HEK293 (cell line): ENCODE data around the gene AMBRA1.
A peak's percentile ranks its signal among the peaks of the same experiment; 100 is the strongest.

Source experiments
- CTCF ChIA-PET: fragments of 350-600 bp; formaldehyde crosslinking; extraction: SDS; loops from one replicate; lab custom pipeline; 2021; ENCODE audit warnings: antibody characterized with exemption; lab: Yijun Ruan, JAX
- POLR2A ChIA-PET: fragments of 300-600 bp; formaldehyde crosslinking; extraction: SDS; loops from one replicate; lab custom pipeline; 2020; ENCODE audit warnings: antibody characterized with exemption, inconsistent platforms; lab: Yijun Ruan, JAX
- H3K27ac ChIP-seq: fragments of 200-500 bp; sonication (Bioruptor generic); 2 replicates; pipeline ENCODE4 v1.5.1; 2014; ENCODE audit warnings: low read depth, low read length, control low read depth, inconsistent platforms; ENCODE audit errors: extremely low read depth
- H3K36me3 ChIP-seq, 2 experiments: fragments of 200-500 bp in 1 of 2; sonication (Bioruptor generic) in 1 of 2; 1 replicate in 1 of 2; 2 replicates in 1 of 2; pipeline ENCODE4 v1.5.1; 2014 to 2017; ENCODE audit warnings: inconsistent platforms in 2 of 2, low read length in 2 of 2; ENCODE audit not compliant: control insufficient read depth in 2 of 2, insufficient read depth in 1 of 2
- H3K4me1 ChIP-seq: fragments of 200-500 bp; sonication (Bioruptor generic); 2 replicates; pipeline ENCODE4 v1.5.1; 2014; ENCODE audit warnings: mild to moderate bottlenecking, low read length, inconsistent platforms; ENCODE audit not compliant: control insufficient read depth, insufficient read depth
- H3K4me3 ChIP-seq: 2 replicates; pipeline ENCODE4 v1.5.1; 2011; ENCODE audit warnings: low read depth, mild to moderate bottlenecking, control low read depth, low read length, moderate library complexity
- H3K9me3 ChIP-seq: fragments of 200-500 bp; sonication (Bioruptor generic); 2 replicates; pipeline ENCODE4 v1.5.1; 2014; ENCODE audit warnings: low read depth, low read length, inconsistent platforms; ENCODE audit not compliant: control insufficient read depth, insufficient read depth
- KLF10 ChIP-seq: fragments of 450-650 bp; IDR thresholded peaks from 2 replicates; pipeline ENCODE4 v1.5.1; 2018; ENCODE audit warnings: missing biosample characterization, mild to moderate bottlenecking, missing genetic modification characterization
- KLF8 ChIP-seq: fragments of 450-650 bp; formaldehyde crosslinking; IDR thresholded peaks from 2 replicates; pipeline ENCODE4 v1.5.1; 2016; ENCODE audit warnings: missing biosample characterization, missing genetic modification characterization
- MEIS1 ChIP-seq: sonication (generic); formaldehyde crosslinking; IDR thresholded peaks from 2 replicates; pipeline ENCODE4 v1.8.1; 2022; ENCODE audit warnings: missing genetic modification reagents, mild to moderate bottlenecking, borderline replicate concordance
- PRDM1 ChIP-seq: fragments of 450-650 bp; formaldehyde crosslinking; IDR thresholded peaks from 2 replicates; pipeline ENCODE4; 2016; ENCODE audit warnings: missing biosample characterization, missing genetic modification characterization
- SP7 ChIP-seq: fragments of 450-650 bp; formaldehyde crosslinking; IDR thresholded peaks from 2 replicates; pipeline ENCODE4 v1.5.1; 2016; ENCODE audit warnings: missing biosample characterization, missing genetic modification characterization
- ZEB2 ChIP-seq: fragments of 450-650 bp; formaldehyde crosslinking; IDR thresholded peaks from 2 replicates; pipeline ENCODE4 v1.5.1; 2016; ENCODE audit warnings: missing biosample characterization, missing genetic modification characterization
- ZNF354C ChIP-seq: fragments of 450-650 bp; formaldehyde crosslinking; IDR thresholded peaks from 2 replicates; pipeline ENCODE4 v1.5.1; 2016; ENCODE audit warnings: missing biosample characterization, missing genetic modification characterization, low read depth, borderline replicate concordance
- ZNF404 ChIP-seq: fragments of 450-650 bp; formaldehyde crosslinking; IDR thresholded peaks from 2 replicates; pipeline ENCODE4 v1.5.1; 2017; ENCODE audit warnings: missing biosample characterization, missing genetic modification characterization
- ZNF426 ChIP-seq: fragments of 450-650 bp; formaldehyde crosslinking; IDR thresholded peaks from 2 replicates; pipeline ENCODE4 v1.5.1; 2017; ENCODE audit warnings: missing biosample characterization, missing genetic modification characterization, mild to moderate bottlenecking, inconsistent platforms, moderate library complexity
- ZNF514 ChIP-seq: fragments of 450-650 bp; formaldehyde crosslinking; IDR thresholded peaks from 2 replicates; pipeline ENCODE4 v1.5.1; 2016; ENCODE audit warnings: missing biosample characterization, missing genetic modification characterization
- ZNF521 ChIP-seq: fragments of 450-650 bp; formaldehyde crosslinking; IDR thresholded peaks from 2 replicates; pipeline ENCODE4 v1.5.1; 2017; ENCODE audit warnings: missing biosample characterization, mild to moderate bottlenecking, missing genetic modification characterization
- ZNF600 ChIP-seq: fragments of 450-650 bp; formaldehyde crosslinking; IDR thresholded peaks from 2 replicates; pipeline ENCODE4 v1.5.1; 2016; ENCODE audit warnings: missing biosample characterization, missing genetic modification characterization
- ZNF623 ChIP-seq: fragments of 450-650 bp; formaldehyde crosslinking; IDR thresholded peaks from 2 replicates; pipeline ENCODE4 v1.5.1; 2016; ENCODE audit warnings: missing biosample characterization, missing genetic modification characterization
- ZNF629 ChIP-seq: fragments of 450-650 bp; formaldehyde crosslinking; IDR thresholded peaks from 2 replicates; pipeline ENCODE4 v1.5.1; 2017; ENCODE audit warnings: missing biosample characterization, missing genetic modification characterization
- TF ChIP-seq, protein P1 (sequence below): fragments of 450-650 bp; formaldehyde crosslinking; IDR thresholded peaks from 2 replicates; pipeline ENCODE4 v1.5.1; 2016; ENCODE audit warnings: missing biosample characterization, missing genetic modification characterization
- TF ChIP-seq, protein P2 (sequence below): fragments of 450-650 bp; formaldehyde crosslinking; IDR thresholded peaks from 2 replicates; pipeline ENCODE4 v1.5.1; 2016; ENCODE audit warnings: missing biosample characterization, missing genetic modification characterization
- TF ChIP-seq, protein P3 (sequence below): fragments of 450-650 bp; formaldehyde crosslinking; IDR thresholded peaks from 2 replicates; pipeline ENCODE4 v1.5.1; 2017; ENCODE audit warnings: missing biosample characterization, missing genetic modification characterization
- TF ChIP-seq, protein P4 (sequence below): fragments of 450-650 bp; formaldehyde crosslinking; IDR thresholded peaks from 2 replicates; pipeline ENCODE4 v1.5.1; 2017; ENCODE audit warnings: missing biosample characterization, missing genetic modification characterization
- TF ChIP-seq, protein P5 (sequence below): fragments of 450-650 bp; formaldehyde crosslinking; IDR thresholded peaks from 2 replicates; pipeline ENCODE4 v1.5.1; 2016; ENCODE audit warnings: missing biosample characterization, missing genetic modification characterization
- TF ChIP-seq, protein P6 (sequence below): fragments of 450-650 bp; formaldehyde crosslinking; IDR thresholded peaks from 2 replicates; pipeline ENCODE4 v1.5.1; 2016; ENCODE audit warnings: missing biosample characterization, missing genetic modification characterization

AMBRA1 gene

DNA sequence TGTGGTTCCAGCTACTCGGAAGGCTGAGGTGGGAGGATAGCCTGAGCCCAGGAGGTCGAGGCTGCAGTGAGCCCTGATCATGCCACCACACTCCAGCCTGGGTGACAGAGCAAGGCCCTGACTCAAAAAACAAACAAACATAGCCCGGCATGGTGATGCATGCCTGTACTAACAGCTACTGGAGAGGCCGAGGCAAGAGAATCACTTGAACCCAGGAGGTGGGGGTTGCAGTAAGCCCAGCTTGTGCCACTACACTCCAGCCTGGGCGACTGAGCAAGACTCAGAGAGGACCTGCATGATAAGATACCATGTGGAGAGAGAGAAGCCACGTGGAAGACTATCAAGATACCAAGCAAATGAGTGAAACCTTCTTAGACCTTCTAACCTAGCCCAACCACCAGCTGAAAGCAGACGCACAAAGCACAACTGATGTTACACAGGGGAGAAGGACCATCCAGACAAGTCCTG is 36.1 kb downstream of the AMBRA1 start (continued):
- TF ChIP-seq, protein P1, sequence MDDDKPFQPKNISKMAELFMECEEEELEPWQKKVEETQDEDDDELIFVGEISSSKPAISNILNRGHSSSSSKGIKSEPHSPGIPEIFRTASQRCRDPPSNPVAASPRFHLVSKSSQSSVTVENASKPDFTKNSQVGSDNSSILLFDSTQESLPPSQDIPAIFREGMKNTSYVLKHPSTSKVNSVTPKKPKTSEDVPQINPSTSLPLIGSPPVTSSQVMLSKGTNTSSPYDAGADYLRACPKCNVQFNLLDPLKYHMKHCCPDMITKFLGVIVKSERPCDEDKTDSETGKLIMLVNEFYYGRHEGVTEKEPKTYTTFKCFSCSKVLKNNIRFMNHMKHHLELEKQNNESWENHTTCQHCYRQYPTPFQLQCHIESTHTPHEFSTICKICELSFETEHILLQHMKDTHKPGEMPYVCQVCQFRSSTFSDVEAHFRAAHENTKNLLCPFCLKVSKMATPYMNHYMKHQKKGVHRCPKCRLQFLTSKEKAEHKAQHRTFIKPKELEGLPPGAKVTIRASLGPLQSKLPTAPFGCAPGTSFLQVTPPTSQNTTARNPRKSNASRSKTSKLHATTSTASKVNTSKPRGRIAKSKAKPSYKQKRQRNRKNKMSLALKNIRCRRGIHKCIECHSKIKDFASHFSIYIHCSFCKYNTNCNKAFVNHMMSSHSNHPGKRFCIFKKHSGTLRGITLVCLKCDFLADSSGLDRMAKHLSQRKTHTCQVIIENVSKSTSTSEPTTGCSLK (tag by site-specific recombination), result no peak
- TF ChIP-seq MEIS1 (CRISPR knock-in tag) (no peak), SP7 (0 out of 2 replicates have a peak, but pooled peaks have one; percentile 16), KLF8 (no peak), ZNF600 (tag by site-specific recombination) (peak; percentile 96)
- TF ChIP-seq, protein P2, sequence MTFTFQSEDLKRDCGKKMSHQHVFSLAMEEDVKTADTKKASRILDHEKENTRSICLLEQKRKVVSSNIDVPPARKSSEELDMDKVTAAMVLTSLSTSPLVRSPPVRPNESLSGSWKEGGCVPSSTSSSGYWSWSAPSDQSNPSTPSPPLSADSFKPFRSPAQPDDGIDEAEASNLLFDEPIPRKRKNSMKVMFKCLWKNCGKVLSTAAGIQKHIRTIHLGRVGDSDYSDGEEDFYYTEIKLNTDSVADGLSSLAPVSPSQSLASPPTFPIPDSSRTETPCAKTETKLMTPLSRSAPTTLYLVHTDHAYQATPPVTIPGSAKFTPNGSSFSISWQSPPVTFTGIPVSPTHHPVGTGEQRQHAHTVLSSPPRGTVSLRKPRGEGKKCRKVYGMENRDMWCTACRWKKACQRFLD, result no peak

DNA sequence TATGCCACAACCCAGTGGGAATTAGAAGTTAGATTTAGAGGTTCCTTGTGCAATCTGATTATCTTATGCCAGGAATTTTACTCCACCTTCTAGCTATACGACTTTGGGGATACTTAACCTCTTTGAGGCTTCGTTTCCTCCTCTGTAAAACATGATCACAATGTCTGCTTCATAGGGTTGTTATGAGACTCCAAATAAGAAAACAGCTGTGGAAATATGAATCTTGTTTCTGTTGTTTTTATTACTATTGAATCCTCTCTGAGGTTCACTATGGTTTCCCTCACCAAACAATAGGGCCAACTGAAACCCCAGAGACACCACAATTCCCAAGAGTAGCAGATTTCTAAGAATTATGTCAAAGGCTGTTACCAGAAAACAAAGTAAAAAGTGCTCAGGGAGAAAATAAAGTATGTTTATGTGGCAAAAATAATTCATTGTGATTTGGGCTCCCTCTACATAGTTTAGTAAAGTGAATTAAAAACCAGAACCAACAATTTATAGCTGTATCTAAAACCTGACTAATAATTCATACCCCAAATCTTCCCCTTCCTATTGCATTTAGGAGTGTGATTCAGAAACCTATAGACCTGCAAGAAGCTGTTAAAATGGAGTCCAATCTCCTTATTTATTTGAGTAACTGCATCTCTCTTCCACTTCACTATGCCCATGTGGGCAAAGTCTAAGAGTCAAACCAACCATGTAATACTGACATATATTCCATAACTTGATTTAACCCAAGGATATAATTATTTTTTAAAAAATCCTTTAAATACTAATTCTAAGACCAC is 38.4 kb downstream of the AMBRA1 start:
- Histone ChIP-seq H3K4me1 (peaks cover 21% of the 10 kb centered on the region), H3K9me3 (no peaks in the 10 kb centered on the region), H3K27ac (peak overlapping the region; percentile 55; the same call in 1 of the 2 replicates), H3K36me3 (no peaks in the 10 kb centered on the region), H3K4me3 (no peak overlapping the region)
- ChIA-PET POLR2A (interaction anchor here (3.1 kb wide), 1 partner anchor 39 kb away, joined by 8 read pairs; the partner anchor contains the start of gene AMBRA1), CTCF (interaction anchor here (1.0 to 2.2 kb wide), 8 partner anchors 11 to 204 kb away, joined by 3 to 6 read pairs (median 5); no protein-coding TSS in a partner anchor)
- TF ChIP-seq, protein P3, sequence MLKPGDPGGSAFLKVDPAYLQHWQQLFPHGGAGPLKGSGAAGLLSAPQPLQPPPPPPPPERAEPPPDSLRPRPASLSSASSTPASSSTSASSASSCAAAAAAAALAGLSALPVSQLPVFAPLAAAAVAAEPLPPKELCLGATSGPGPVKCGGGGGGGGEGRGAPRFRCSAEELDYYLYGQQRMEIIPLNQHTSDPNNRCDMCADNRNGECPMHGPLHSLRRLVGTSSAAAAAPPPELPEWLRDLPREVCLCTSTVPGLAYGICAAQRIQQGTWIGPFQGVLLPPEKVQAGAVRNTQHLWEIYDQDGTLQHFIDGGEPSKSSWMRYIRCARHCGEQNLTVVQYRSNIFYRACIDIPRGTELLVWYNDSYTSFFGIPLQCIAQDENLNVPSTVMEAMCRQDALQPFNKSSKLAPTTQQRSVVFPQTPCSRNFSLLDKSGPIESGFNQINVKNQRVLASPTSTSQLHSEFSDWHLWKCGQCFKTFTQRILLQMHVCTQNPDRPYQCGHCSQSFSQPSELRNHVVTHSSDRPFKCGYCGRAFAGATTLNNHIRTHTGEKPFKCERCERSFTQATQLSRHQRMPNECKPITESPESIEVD (tag by site-specific recombination), result peak; percentile 53; the same call in 1 of the 2 replicates
- no peak for TF ChIP-seq ZNF514 (tag by site-specific recombination)

DNA sequence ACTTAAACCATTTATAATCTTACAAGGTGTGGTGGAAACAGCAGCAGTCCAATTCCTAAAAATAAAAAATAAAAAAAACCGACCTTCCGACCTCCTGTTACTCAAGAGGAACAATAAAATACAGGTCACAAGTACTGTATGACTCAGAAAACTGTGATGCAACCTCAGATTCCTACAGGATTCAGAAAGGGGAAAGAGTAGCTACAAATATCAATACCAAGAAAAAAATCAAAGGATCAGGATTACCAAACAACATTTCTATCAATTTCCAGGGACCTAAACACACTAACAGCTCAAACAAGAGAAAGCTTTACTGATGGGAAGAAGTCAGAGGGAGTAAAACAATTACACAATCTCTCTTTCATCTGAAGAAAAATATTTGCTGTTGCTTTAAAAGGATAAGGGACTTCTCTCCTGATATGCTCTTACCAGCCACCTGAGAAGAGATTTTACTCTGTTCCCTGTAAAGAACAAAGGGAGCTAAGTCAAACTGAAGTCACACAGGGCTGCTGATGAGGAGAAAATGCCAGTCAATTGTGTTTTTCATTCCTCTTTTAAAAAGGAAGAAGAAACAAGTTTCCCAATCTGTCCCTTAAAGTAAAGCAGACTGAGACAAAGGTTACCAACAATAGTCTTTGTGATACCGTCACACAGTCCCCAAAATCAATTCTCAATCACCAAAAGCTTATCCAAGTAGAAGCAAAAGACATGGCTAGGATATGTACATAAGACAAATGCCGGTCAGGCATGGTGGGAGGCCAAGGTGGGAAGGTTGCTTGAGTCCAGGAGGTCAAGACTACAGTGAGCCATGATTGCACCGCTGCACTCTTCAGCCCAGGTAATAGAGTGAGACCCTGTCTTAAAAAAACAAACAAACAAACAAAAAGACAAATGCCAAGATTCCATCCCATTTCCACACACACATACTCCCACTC is 39.3 kb downstream of the AMBRA1 start:
- CTCF ChIA-PET, result interaction anchor here (0.7 to 2.2 kb wide), 6 partner anchors 13 to 203 kb away, joined by 3 to 6 read pairs (median 3); no protein-coding TSS in a partner anchor
- Histone ChIP-seq H3K36me3 (no peaks in the 10 kb centered on the region), H3K27ac (peak overlapping the region; percentile 55), H3K4me3 (no peak overlapping the region), H3K9me3 (no peaks in the 10 kb centered on the region), H3K4me1 (peaks cover 15% of the 10 kb centered on the region)
- POLR2A ChIA-PET, result interaction anchor here (0.6 to 3.1 kb wide), 2 partner anchors 29 to 40 kb away, joined by 7 to 8 read pairs; partner anchors contain the start of gene AMBRA1
- TF ChIP-seq ZNF404 (tag by site-specific recombination), result no peak
- TF ChIP-seq, protein P4, sequence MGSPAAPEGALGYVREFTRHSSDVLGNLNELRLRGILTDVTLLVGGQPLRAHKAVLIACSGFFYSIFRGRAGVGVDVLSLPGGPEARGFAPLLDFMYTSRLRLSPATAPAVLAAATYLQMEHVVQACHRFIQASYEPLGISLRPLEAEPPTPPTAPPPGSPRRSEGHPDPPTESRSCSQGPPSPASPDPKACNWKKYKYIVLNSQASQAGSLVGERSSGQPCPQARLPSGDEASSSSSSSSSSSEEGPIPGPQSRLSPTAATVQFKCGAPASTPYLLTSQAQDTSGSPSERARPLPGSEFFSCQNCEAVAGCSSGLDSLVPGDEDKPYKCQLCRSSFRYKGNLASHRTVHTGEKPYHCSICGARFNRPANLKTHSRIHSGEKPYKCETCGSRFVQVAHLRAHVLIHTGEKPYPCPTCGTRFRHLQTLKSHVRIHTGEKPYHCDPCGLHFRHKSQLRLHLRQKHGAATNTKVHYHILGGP (tag by site-specific recombination), result peak; percentile 67; the same call in 1 of the 2 replicates
- TF ChIP-seq KLF10, result no peak
- TF ChIP-seq, protein P5, sequence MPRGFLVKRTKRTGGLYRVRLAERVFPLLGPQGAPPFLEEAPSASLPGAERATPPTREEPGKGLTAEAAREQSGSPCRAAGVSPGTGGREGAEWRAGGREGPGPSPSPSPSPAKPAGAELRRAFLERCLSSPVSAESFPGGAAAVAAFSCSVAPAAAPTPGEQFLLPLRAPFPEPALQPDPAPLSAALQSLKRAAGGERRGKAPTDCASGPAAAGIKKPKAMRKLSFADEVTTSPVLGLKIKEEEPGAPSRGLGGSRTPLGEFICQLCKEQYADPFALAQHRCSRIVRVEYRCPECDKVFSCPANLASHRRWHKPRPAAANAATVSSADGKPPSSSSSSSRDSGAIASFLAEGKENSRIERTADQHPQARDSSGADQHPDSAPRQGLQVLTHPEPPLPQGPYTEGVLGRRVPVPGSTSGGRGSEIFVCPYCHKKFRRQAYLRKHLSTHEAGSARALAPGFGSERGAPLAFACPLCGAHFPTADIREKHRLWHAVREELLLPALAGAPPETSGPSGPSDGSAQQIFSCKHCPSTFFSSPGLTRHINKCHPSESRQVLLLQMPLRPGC (tag by site-specific recombination), result 0 out of 2 replicates have a peak, but pooled peaks have one; percentile 24
- peak; percentile 80 for TF ChIP-seq PRDM1 (tag by site-specific recombination)
- TF ChIP-seq ZNF426, result no peak
- no peak for TF ChIP-seq ZNF623 (tag by site-specific recombination)
- TF ChIP-seq ZNF354C, result no peak
- peak; percentile 76 for TF ChIP-seq ZNF629
- no peak for TF ChIP-seq ZNF521 (tag by site-specific recombination)
- TF ChIP-seq ZEB2 (tag by site-specific recombination), result peak; percentile 66; the same call in 1 of the 2 replicates
- TF ChIP-seq, protein P6, sequence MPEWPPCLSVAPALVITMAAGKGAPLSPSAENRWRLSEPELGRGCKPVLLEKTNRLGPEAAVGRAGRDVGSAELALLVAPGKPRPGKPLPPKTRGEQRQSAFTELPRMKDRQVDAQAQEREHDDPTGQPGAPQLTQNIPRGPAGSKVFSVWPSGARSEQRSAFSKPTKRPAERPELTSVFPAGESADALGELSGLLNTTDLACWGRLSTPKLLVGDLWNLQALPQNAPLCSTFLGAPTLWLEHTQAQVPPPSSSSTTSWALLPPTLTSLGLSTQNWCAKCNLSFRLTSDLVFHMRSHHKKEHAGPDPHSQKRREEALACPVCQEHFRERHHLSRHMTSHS, result no peak
